Liver (tissue), 9 donors: ENCODE results near the gene SH2D3C. TPM values are rescaled to one million over a fixed set of nuclear protein-coding genes. Genes with fewer than 3 reads are reported as not detected.

Source experiments
- DNase-seq: peaks from one replicate; pipeline ENCODE4 v3.0.0-alpha.2; 2017; ENCODE audit warnings: low spot score
- H3K27ac ChIP-seq, 2 donors: one replicate each; pipeline ENCODE4 v1.7.0; 2013; ENCODE audit warnings: inconsistent platforms in 2 of 2, low read length in 2 of 2, control low read depth in 1 of 2, low read depth in 1 of 2, mild to moderate bottlenecking in 1 of 2
- H3K27me3 ChIP-seq, 4 donors: one replicate each; pipeline versions ENCODE4 v1.6.1 to v1.7.0; 2013; ENCODE audit warnings: low read length in 3 of 4, inconsistent platforms in 1 of 4, mild to moderate bottlenecking in 1 of 4, moderate library complexity in 1 of 4; ENCODE audit not compliant: control insufficient read depth in 4 of 4, insufficient read depth in 4 of 4
- H3K36me3 ChIP-seq, 4 donors: one replicate each; pipeline versions ENCODE4 v1.6.1 to v1.7.0; 2013; ENCODE audit warnings: low read length in 3 of 4, mild to moderate bottlenecking in 3 of 4, low read depth in 1 of 4, moderate library complexity in 1 of 4; ENCODE audit not compliant: control insufficient read depth in 4 of 4, insufficient read depth in 3 of 4
- H3K4me1 ChIP-seq, 4 donors: one replicate each; pipeline versions ENCODE4 v1.6.1 to v1.7.0; 2013; ENCODE audit warnings: low read length in 3 of 4, mild to moderate bottlenecking in 3 of 4, moderate library complexity in 1 of 4; ENCODE audit not compliant: control insufficient read depth in 4 of 4, insufficient read depth in 4 of 4
- H3K4me3 ChIP-seq, 3 donors: one replicate each; pipeline versions ENCODE4 v1.6.1 to v1.7.0; 2013; ENCODE audit warnings: low read length in 3 of 3, control low read depth in 1 of 3, low read depth in 1 of 3, mild to moderate bottlenecking in 1 of 3
- H3K9ac ChIP-seq, 2 donors: one replicate each; pipeline ENCODE4 v1.7.0; 2013; ENCODE audit warnings: low read length in 2 of 2, mild to moderate bottlenecking in 2 of 2, moderate library complexity in 2 of 2, control low read depth in 1 of 2, low read depth in 1 of 2
- H3K9me3 ChIP-seq, 4 donors: one replicate each; pipeline versions ENCODE4 v1.6.1 to v1.7.0; 2013; ENCODE audit warnings: low read length in 3 of 4; ENCODE audit not compliant: control insufficient read depth in 4 of 4
- ATF3 ChIP-seq: IDR thresholded peaks from 2 replicates; pipeline ENCODE4 v1.6.1; 2016; ENCODE audit warnings: antibody characterized with exemption
- CTCF ChIP-seq: fragments of 150-350 bp; IDR thresholded peaks from 2 replicates; pipeline ENCODE4 v1.5.1; 2017; ENCODE audit warnings: improper control_type of control experiment, low read depth, low read length; ENCODE audit not compliant: missing input control
- FOXA1 ChIP-seq: IDR thresholded peaks from 2 replicates; pipeline ENCODE4 v1.6.1; 2016; ENCODE audit warnings: antibody characterized with exemption
- GABPA ChIP-seq, 2 donors: IDR thresholded peaks in 1 of 2; conservative IDR thresholded peaks in 1 of 2; 2 replicates each; pipeline ENCODE4 v1.6.1; 2016; ENCODE audit warnings: antibody characterized with exemption in 2 of 2, mild to moderate bottlenecking in 1 of 2, moderate library complexity in 1 of 2
- HNF4A ChIP-seq, 2 donors: conservative IDR thresholded peaks; 2 replicates each; pipeline ENCODE4 v1.6.1; 2016; ENCODE audit warnings: antibody characterized with exemption in 2 of 2, mild to moderate bottlenecking in 2 of 2
- HNF4G ChIP-seq: IDR thresholded peaks from 2 replicates; pipeline ENCODE4 v1.6.1; 2016; ENCODE audit warnings: antibody characterized with exemption
- JUND ChIP-seq, 2 donors: IDR thresholded peaks; 2 replicates each; pipeline ENCODE4 v1.6.1; 2016; ENCODE audit warnings: antibody characterized with exemption in 2 of 2
- MAX ChIP-seq: IDR thresholded peaks from 2 replicates; pipeline ENCODE4 v1.6.1; 2016; ENCODE audit warnings: antibody characterized with exemption
- NR2F2 ChIP-seq: IDR thresholded peaks from 2 replicates; pipeline ENCODE4 v1.6.1; 2016; ENCODE audit warnings: antibody characterized with exemption
- RAD21 ChIP-seq, 2 donors: IDR thresholded peaks; 2 replicates each; pipeline ENCODE4 v1.6.1; 2016; ENCODE audit warnings: antibody characterized with exemption in 2 of 2, mild to moderate bottlenecking in 2 of 2
- REST ChIP-seq: IDR thresholded peaks from 2 replicates; pipeline ENCODE4 v1.6.1; 2016; ENCODE audit warnings: antibody characterized with exemption, mild to moderate bottlenecking
- SP1 ChIP-seq: IDR thresholded peaks from 2 replicates; pipeline ENCODE4 v1.6.1; 2018; ENCODE audit warnings: antibody characterized with exemption, mild to moderate bottlenecking
- YY1 ChIP-seq: IDR thresholded peaks from 2 replicates; pipeline ENCODE4 v1.6.1; 2016; ENCODE audit warnings: antibody characterized with exemption, mild to moderate bottlenecking
- ZBTB33 ChIP-seq: IDR thresholded peaks from 2 replicates; pipeline ENCODE4 v1.6.1; 2016; ENCODE audit warnings: antibody characterized with exemption
- WGBS: extraction: QIAGEN DNeasy Blood & Tissue Kit; methylation state at CpG from one replicate; pipeline ENCODE4 v1.1.7; 2013; 5-methylcytosine and 5-hydroxymethylcytosine counted together
- polyA plus RNA-seq, 2 donors: library from polyadenylated mRNA; stranded (reverse) in 1 of 2; unstranded in 1 of 2; fragments of 200-250 nt in 1 of 2; fragments of >200 nt in 1 of 2; fragmentation: Nextera tagmentation in 1 of 2; extraction: Ambion mirVana in 1 of 2; gene quantifications; one replicate each; pipeline versions ENCODE4 v1.2.1 to v1.2.3, GENCODE V29; 2013 to 2015
- total RNA-seq, 2 donors: library from RNA; depleted of rRNA; stranded (reverse); fragments of >200 nt; gene quantifications; one replicate each; pipeline ENCODE4 v1.2.3, GENCODE V29; 2014
- donor health status: healthy.
- donor health status: healthy.
- donor health status: healthy.
- donor health status: healthy.
- donor health status: healthy.

SH2D3C gene
- total and polyA plus RNA-seq, 4 donors: 2.2 to 5.1 (median 3.9) TPM

GRCh38 chr9:127730799-127731410, 47.6 kb downstream of the SH2D3C start:
- Histone ChIP-seq H3K4me3 (no peak overlapping the region), H3K9me3 (no peaks in the 10 kb centered on the region), H3K4me1 (peaks cover 0 to 9% (median 7%) of the 10 kb centered on the region in 4 donors), H3K36me3 (peaks cover 0 to 3% (median 1%) of the 10 kb centered on the region in 4 donors), H3K27ac (no peak overlapping the region), H3K9ac (no peak overlapping the region), H3K27me3 (no peaks in the 10 kb centered on the region)
- DNase-seq: no peak
- TF ChIP-seq ZBTB33: no peak
- 92% methylated on average over 9 of the region's 9 CpGs for WGBS

GRCh38 chr9:127730262-127730661, 48.2 kb downstream of the SH2D3C start:
- Histone ChIP-seq H3K4me3 (no peak overlapping the region), H3K27me3 (no peaks in the 10 kb centered on the region), H3K27ac (no peak overlapping the region), H3K36me3 (peaks cover 0 to 3% (median 1%) of the 10 kb centered on the region in 4 donors), H3K4me1 (peaks cover 0 to 9% (median 7%) of the 10 kb centered on the region in 4 donors), H3K9ac (no peak overlapping the region), H3K9me3 (no peaks in the 10 kb centered on the region)
- no peak for DNase-seq
- 93% methylated on average over 9 of the region's 9 CpGs for WGBS
- no peak for TF ChIP-seq NR2F2
- no peak for TF ChIP-seq JUND (IDR thresholded peaks at IDR 0.05)
- TF ChIP-seq SP1: no peak

- WGBS: 90% methylated on average over 18 of the region's 18 CpGs
- no peak overlapping the region for H3K27ac ChIP-seq
- no peak for DNase-seq
- no peak overlapping the region for H3K4me3 ChIP-seq
- TF ChIP-seq HNF4G: no peak
- TF ChIP-seq YY1: no peak
- no peaks in the 10 kb centered on the region for H3K27me3 ChIP-seq
- H3K4me1 ChIP-seq: peaks cover under 1 to 9% (median 6%) of the 10 kb centered on the region in 4 donors
- no peak overlapping the region for H3K9ac ChIP-seq
- no peaks in the 10 kb centered on the region for H3K9me3 ChIP-seq
- H3K36me3 ChIP-seq: peaks cover 0 to 3% (median 1%) of the 10 kb centered on the region in 4 donors
These were observed 48.8 kb downstream of the SH2D3C start for GRCh38 chr9:127729522-127730256.

- WGBS: 93% methylated on average over 8 of the region's 8 CpGs
- Histone ChIP-seq H3K4me3 (no peak overlapping the region), H3K36me3 (peaks cover 0 to 3% (median 1%) of the 10 kb centered on the region in 4 donors), H3K27me3 (no peaks in the 10 kb centered on the region), H3K27ac (no peak overlapping the region), H3K4me1 (peaks cover 0 to 5% (median 1%) of the 10 kb centered on the region in 4 donors), H3K9me3 (no peaks in the 10 kb centered on the region), H3K9ac (no peak overlapping the region)
- DNase-seq: no peak
- TF ChIP-seq FOXA1 (no peak), YY1 (no peak), SP1 (no peak), ATF3 (no peak), RAD21 (IDR thresholded peaks at IDR 0.05) (no peak), NR2F2 (no peak), CTCF (no peak), HNF4A (conservative IDR thresholded peaks at IDR 0.05) (no peak), GABPA (IDR thresholded peaks at IDR 0.05 in 1 of 2, conservative IDR thresholded peaks at IDR 0.05 in 1 of 2) (no peak), REST (no peak), MAX (no peak)
These were observed 49.7 kb downstream of the SH2D3C start for GRCh38 chr9:127728808-127729207.
